Measurements from ENCODE around the gene HTRA2. TPM values are rescaled to one million over a fixed set of nuclear protein-coding genes. Genes with fewer than 3 reads are reported as not detected.

HTRA2 gene
- total RNA-seq, 4 donors from 2014 or later: 24.2 to 38.5 (median 29.4) TPM

GRCh38 chr2:74502720-74503505 lies 26.8 kb upstream of the HTRA2 start:
- Histone ChIP-seq H3K4me3 (peak overlapping the region; percentile 56 to 65 (median 60)), H3K36me3 (peaks cover 0 to 18% of the 10 kb centered on the region in 2 donors), H3K27ac (peak overlapping the region; percentile 72 to 86 (median 79)), H3K9me3 (no peaks in the 10 kb centered on the region), H3K27me3 (peaks cover 38 to 68% (median 46%) of the 10 kb centered on the region in 3 donors), H3K4me1 (peaks cover 36 to 54% of the 10 kb centered on the region in 2 donors)
- in situ Hi-C loops (cut with MboI; ENCODE audit: low sequenced_read_pairs in 4 of 4) (no loop called here), intact Hi-C loops (cut with DNase I; ENCODE audit: low total_unique reads) (no loop called here)
- DNase-seq (peak; percentile 71 to 75), ATAC-seq (no peak)
- peak; percentile 33 to 62 for TF ChIP-seq POLR2A (IDR thresholded peaks at IDR 0.05)
- TF ChIP-seq CTCF (IDR thresholded peaks at IDR 0.05 in 4 of 5, conservative IDR thresholded peaks at IDR 0.05 in 1 of 5): peak in 2 of 5 experiments; percentile 7 to 20

- intact Hi-C loops (cut with DNase I; ENCODE audit: low total_unique reads) (no loop called here), in situ Hi-C loops (cut with MboI; ENCODE audit: low sequenced_read_pairs in 4 of 4) (no loop called here)
- Histone ChIP-seq H3K27me3 (peaks cover 35 to 59% (median 37%) of the 10 kb centered on the region in 3 donors), H3K4me3 (peak overlapping the region; percentile 56 to 65 (median 60)), H3K27ac (peak overlapping the region; percentile 72 to 86 (median 79)), H3K9me3 (no peaks in the 10 kb centered on the region), H3K36me3 (peaks cover 0 to 18% of the 10 kb centered on the region in 2 donors), H3K4me1 (peaks cover 33 to 50% of the 10 kb centered on the region in 2 donors)
- no peak for ATAC-seq
- no peak for DNase-seq
- TF ChIP-seq CTCF (IDR thresholded peaks at IDR 0.05 in 4 of 5, conservative IDR thresholded peaks at IDR 0.05 in 1 of 5): no peak
- peak in 1 of 2 donors; percentile 30 for TF ChIP-seq POLR2A (IDR thresholded peaks at IDR 0.05)
Observed at GRCh38 chr2:74503506-74504475, 25.9 kb upstream of the HTRA2 start.

- Histone ChIP-seq H3K9me3 (no peaks in the 10 kb centered on the region), H3K36me3 (peaks cover 0 to 18% of the 10 kb centered on the region in 2 donors), H3K4me3 (no peak overlapping the region), H3K27me3 (peaks cover 28 to 52% (median 29%) of the 10 kb centered on the region in 3 donors), H3K4me1 (peaks cover 26 to 42% of the 10 kb centered on the region in 2 donors), H3K27ac (peak overlapping the region in 2 of 4 donors; percentile 79 to 86)
- TF ChIP-seq POLR2A (IDR thresholded peaks at IDR 0.05) (no peak), CTCF (IDR thresholded peaks at IDR 0.05 in 4 of 5, conservative IDR thresholded peaks at IDR 0.05 in 1 of 5) (no peak)
- ATAC-seq (no peak), DNase-seq (no peak)
- intact Hi-C loops (cut with DNase I; ENCODE audit: low total_unique reads) (no loop called here), in situ Hi-C loops (cut with MboI; ENCODE audit: low sequenced_read_pairs in 4 of 4) (no loop called here)
Observed at GRCh38 chr2:74504591-74504990, 25.1 kb upstream of the HTRA2 start.

- no peak overlapping the region for H3K27ac ChIP-seq
- no peak for ATAC-seq
- H3K36me3 ChIP-seq: peaks cover 0 to 18% of the 10 kb centered on the region in 2 donors
- H3K27me3 ChIP-seq: peaks cover 18 to 52% (median 32%) of the 10 kb centered on the region in 3 donors
- TF ChIP-seq CTCF (IDR thresholded peaks at IDR 0.05 in 4 of 5, conservative IDR thresholded peaks at IDR 0.05 in 1 of 5) (no peak), POLR2A (IDR thresholded peaks at IDR 0.05) (no peak)
- no peaks in the 10 kb centered on the region for H3K9me3 ChIP-seq
- intact Hi-C loops (cut with DNase I; ENCODE audit: low total_unique reads): no loop called here
- in situ Hi-C loops (cut with MboI; ENCODE audit: low sequenced_read_pairs in 4 of 4): no loop called here
- DNase-seq: no peak
- H3K4me3 ChIP-seq: peak overlapping the region in 1 of 4 donors; percentile 99
- H3K4me1 ChIP-seq: peaks cover 25 to 41% of the 10 kb centered on the region in 2 donors
Observed at GRCh38 chr2:74505448-74506246, 24.1 kb upstream of the HTRA2 start.
